ENCODE data around the gene ACOX3.

DNA sequence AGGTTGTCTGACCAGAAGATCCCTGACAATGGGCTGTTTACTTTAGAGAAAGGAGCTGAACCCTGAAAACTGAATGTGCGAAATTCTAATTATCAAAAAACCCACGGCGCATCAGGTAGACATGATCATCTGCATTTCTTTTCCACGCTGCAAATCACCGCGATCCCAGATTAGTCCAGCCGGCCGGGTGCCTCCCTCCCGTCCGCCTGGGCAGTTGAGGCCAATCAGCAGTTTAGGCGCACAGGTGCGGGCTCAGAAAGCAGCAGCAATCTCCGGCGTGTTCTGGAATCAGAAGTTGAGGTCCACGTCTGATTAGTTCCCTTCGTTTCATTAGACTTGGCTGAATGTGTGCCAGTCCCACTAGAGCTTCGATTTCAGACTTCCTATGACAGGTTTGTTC is 73.9 kb downstream of the ACOX3 start:
- TF ChIP-seq, protein P1, sequence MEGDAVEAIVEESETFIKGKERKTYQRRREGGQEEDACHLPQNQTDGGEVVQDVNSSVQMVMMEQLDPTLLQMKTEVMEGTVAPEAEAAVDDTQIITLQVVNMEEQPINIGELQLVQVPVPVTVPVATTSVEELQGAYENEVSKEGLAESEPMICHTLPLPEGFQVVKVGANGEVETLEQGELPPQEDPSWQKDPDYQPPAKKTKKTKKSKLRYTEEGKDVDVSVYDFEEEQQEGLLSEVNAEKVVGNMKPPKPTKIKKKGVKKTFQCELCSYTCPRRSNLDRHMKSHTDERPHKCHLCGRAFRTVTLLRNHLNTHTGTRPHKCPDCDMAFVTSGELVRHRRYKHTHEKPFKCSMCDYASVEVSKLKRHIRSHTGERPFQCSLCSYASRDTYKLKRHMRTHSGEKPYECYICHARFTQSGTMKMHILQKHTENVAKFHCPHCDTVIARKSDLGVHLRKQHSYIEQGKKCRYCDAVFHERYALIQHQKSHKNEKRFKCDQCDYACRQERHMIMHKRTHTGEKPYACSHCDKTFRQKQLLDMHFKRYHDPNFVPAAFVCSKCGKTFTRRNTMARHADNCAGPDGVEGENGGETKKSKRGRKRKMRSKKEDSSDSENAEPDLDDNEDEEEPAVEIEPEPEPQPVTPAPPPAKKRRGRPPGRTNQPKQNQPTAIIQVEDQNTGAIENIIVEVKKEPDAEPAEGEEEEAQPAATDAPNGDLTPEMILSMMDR (IDR thresholded peaks at IDR 0.05), result no peak
- TF ChIP-seq POLR2AphosphoS5 (IDR thresholded peaks at IDR 0.05), result no peak

All from esophagus muscularis mucosa (tissue), 3 donors.